Esophagus muscularis mucosa (tissue), 3 donors: Measurements from ENCODE around the gene SYNJ2.
"Not testable (repeated sequence)": the region's sequence is repeated elsewhere in the genome, so short reads cannot be mapped to it uniquely, and the experiment has no call there.

Experiments used
- POLR2A ChIP-seq: fragments of 450-650 bp; IDR thresholded peaks from one replicate; pipeline ENCODE4 v1.6.1; 2017; ENCODE audit warnings: antibody characterized with exemption, moderate library complexity, mild to moderate bottlenecking, low read depth
- TF ChIP-seq, protein P1 (sequence below), 3 experiments: fragments of 200-600 bp in 2 of 3; fragments of 450-650 bp in 1 of 3; sonication (generic) in 2 of 3; IDR thresholded peaks; one replicate each; pipeline ENCODE4 v1.5.1; 2017 to 2019; ENCODE audit warnings: antibody characterized with exemption in 3 of 3, mild to moderate bottlenecking in 2 of 3, moderate library complexity in 1 of 3

DNA sequence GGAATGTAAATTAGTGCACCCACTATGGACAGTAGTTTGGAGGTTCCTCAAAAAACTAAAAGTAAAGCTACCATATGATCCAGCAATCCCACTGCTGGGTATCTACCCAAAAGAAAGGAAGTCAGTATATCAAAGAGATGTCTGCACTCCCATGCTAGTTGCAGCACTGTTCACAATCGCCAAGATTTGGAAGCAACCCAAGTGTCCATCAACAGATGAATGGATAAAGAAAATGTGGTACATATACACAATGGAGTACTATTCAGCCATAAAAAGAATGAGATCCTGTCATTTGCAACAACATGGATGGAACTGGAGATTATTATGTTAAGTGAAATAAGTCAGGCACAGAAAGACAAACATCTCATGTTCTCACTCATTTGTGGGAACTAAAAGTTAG is 30.8 kb upstream of the SYNJ2 start:
- TF ChIP-seq POLR2A: not testable (repeated sequence)
- TF ChIP-seq, protein P1, sequence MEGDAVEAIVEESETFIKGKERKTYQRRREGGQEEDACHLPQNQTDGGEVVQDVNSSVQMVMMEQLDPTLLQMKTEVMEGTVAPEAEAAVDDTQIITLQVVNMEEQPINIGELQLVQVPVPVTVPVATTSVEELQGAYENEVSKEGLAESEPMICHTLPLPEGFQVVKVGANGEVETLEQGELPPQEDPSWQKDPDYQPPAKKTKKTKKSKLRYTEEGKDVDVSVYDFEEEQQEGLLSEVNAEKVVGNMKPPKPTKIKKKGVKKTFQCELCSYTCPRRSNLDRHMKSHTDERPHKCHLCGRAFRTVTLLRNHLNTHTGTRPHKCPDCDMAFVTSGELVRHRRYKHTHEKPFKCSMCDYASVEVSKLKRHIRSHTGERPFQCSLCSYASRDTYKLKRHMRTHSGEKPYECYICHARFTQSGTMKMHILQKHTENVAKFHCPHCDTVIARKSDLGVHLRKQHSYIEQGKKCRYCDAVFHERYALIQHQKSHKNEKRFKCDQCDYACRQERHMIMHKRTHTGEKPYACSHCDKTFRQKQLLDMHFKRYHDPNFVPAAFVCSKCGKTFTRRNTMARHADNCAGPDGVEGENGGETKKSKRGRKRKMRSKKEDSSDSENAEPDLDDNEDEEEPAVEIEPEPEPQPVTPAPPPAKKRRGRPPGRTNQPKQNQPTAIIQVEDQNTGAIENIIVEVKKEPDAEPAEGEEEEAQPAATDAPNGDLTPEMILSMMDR (IDR thresholded peaks at IDR 0.05): not testable (repeated sequence)
